Measurements from ENCODE around the gene B3GALT6. TPM values are rescaled to one million over a fixed set of nuclear protein-coding genes. Genes with fewer than 3 reads are reported as not detected.

B3GALT6 gene
- total RNA-seq, 1 experiment from 2014 or later, result 25.9 TPM

DNA sequence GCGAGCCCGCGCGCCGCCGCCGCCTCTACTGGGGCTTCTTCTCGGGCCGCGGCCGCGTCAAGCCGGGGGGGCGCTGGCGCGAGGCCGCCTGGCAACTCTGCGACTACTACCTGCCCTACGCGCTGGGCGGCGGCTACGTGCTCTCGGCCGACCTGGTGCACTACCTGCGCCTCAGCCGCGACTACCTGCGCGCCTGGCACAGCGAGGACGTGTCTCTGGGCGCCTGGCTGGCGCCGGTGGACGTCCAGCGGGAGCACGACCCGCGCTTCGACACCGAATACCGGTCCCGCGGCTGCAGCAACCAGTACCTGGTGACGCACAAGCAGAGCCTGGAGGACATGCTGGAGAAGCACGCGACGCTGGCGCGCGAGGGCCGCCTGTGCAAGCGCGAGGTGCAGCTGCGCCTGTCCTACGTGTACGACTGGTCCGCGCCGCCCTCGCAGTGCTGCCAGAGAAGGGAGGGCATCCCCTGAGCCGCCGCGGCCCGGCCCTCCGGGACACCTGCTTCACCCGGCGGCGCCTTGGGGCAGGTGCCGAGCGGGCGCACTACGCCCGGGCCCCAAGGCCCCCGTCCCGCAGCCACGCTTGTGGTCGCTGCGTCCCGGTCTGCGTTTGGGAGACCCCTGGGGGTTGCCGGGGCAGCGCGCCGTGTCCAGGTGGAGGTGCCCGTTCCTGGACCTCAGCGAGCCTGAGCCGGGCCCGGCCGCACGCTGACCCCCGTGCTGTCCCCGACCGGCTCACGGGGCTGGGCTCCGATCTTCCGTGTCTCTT lies 944 bp downstream of the B3GALT6 start:
- Mint-ChIP-seq H3K36me3 (ENCODE audit: insufficient read depth, unreplicated experiment) (peaks cover 55% of the 10 kb centered on the region), H3K4me3 (ENCODE audit: low read depth, unreplicated experiment) (peak overlapping the region; percentile 43), H3K9me3 (ENCODE audit: low read depth, unreplicated experiment) (no peaks in the 10 kb centered on the region), H3K4me1 (ENCODE audit: low read depth, unreplicated experiment) (peaks cover 16% of the 10 kb centered on the region), H3K27ac (ENCODE audit: unreplicated experiment) (peak overlapping the region; percentile 76), H3K27me3 (ENCODE audit: unreplicated experiment) (no peaks in the 10 kb centered on the region)
- CTCF ChIA-PET, result no interaction called here
- no peak for DNase-seq
- BruUV-seq (replicated peaks), result no TSS peak
- TF ChIP-seq, protein P1, sequence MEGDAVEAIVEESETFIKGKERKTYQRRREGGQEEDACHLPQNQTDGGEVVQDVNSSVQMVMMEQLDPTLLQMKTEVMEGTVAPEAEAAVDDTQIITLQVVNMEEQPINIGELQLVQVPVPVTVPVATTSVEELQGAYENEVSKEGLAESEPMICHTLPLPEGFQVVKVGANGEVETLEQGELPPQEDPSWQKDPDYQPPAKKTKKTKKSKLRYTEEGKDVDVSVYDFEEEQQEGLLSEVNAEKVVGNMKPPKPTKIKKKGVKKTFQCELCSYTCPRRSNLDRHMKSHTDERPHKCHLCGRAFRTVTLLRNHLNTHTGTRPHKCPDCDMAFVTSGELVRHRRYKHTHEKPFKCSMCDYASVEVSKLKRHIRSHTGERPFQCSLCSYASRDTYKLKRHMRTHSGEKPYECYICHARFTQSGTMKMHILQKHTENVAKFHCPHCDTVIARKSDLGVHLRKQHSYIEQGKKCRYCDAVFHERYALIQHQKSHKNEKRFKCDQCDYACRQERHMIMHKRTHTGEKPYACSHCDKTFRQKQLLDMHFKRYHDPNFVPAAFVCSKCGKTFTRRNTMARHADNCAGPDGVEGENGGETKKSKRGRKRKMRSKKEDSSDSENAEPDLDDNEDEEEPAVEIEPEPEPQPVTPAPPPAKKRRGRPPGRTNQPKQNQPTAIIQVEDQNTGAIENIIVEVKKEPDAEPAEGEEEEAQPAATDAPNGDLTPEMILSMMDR (IDR thresholded peaks at IDR 0.05; ENCODE audit: unreplicated experiment), result no peak
- intact Hi-C loops (cut with micrococcal nuclease; ENCODE audit: unreplicated experiment), result loop anchor here (10.0 kb wide), 1 partner anchor 68 kb away; no protein-coding TSS in a partner anchor

DNA sequence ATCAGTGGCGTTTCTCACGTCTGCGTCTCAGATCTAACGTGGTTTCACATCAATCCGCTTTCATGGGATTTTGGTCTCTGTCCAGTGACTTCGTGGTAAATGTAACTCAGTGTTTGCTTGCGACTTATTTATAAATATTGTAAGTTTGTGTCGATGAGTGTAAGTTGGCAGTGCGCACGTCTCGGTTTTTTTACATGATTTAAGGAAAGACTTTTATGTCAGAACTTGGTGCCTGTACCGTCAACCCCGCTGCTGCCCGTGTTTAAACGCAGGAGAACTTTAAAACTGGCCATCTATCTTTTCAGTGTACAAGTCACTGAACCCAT lies 1.5 kb downstream of the B3GALT6 start:
- no peaks in the 10 kb centered on the region for H3K9me3 Mint-ChIP-seq (ENCODE audit: low read depth, unreplicated experiment)
- DNase-seq, result no peak
- peak overlapping the region; percentile 36 for H3K4me3 Mint-ChIP-seq (ENCODE audit: low read depth, unreplicated experiment)
- BruUV-seq (replicated peaks), result no TSS peak
- TF ChIP-seq, protein P1 (IDR thresholded peaks at IDR 0.05; ENCODE audit: unreplicated experiment), result no peak
- CTCF ChIA-PET, result no interaction called here
- H3K4me1 Mint-ChIP-seq (ENCODE audit: low read depth, unreplicated experiment), result peaks cover 16% of the 10 kb centered on the region
- H3K27me3 Mint-ChIP-seq (ENCODE audit: unreplicated experiment), result no peaks in the 10 kb centered on the region
- H3K27ac Mint-ChIP-seq (ENCODE audit: unreplicated experiment), result peak overlapping the region; percentile 76
- peaks cover 61% of the 10 kb centered on the region for H3K36me3 Mint-ChIP-seq (ENCODE audit: insufficient read depth, unreplicated experiment)
- intact Hi-C loops (cut with micrococcal nuclease; ENCODE audit: unreplicated experiment), result loop anchor here (10.0 kb wide), 1 partner anchor 69 kb away; no protein-coding TSS in a partner anchor

DNA sequence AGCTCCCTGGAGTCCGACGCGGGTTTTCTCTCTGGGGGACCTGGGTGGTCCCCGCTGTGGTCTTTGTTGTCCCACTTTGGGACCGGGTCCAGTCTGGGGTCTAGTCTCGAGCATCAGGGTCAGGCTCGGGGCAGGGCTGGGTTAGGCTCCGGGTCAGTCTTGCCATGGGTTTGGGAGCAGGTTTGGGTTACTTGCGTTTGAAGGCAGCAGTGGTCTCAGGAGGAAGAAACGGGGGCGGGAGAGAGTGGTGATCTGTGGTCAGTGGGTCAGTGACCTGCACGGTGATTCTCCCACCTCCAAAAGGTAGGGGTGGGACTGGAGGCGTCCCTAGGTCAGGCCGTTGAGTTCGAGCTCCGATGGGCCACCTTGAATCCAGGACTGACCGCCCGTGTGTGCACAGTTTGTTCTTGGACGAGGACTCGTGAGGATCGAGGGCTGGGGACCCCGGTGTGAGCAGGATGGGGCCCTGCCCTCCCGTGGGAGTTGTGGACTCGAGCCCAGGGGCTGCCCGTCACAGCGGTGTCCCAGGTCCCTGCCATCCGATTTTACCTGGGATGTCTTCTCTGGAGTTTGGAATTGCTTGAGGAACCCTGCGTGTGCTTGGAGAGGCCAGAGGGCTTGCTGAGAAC lies 2.3 kb downstream of the B3GALT6 start:
- H3K4me3 Mint-ChIP-seq (ENCODE audit: low read depth, unreplicated experiment), result peak overlapping the region; percentile 36
- DNase-seq, result no peak
- peaks cover 68% of the 10 kb centered on the region for H3K36me3 Mint-ChIP-seq (ENCODE audit: insufficient read depth, unreplicated experiment)
- no peaks in the 10 kb centered on the region for H3K27me3 Mint-ChIP-seq (ENCODE audit: unreplicated experiment)
- H3K27ac Mint-ChIP-seq (ENCODE audit: unreplicated experiment), result peak overlapping the region; percentile 25
- intact Hi-C loops (cut with micrococcal nuclease; ENCODE audit: unreplicated experiment), result loop anchor here (10.0 kb wide), 1 partner anchor 69 kb away; no protein-coding TSS in a partner anchor
- no TSS peak for BruUV-seq (replicated peaks)
- H3K4me1 Mint-ChIP-seq (ENCODE audit: low read depth, unreplicated experiment), result peaks cover 15% of the 10 kb centered on the region
- CTCF ChIA-PET, result interaction anchor here (0.5 kb wide), 1 partner anchor 597 kb away, joined by 5 read pairs; no protein-coding TSS in a partner anchor
- no peaks in the 10 kb centered on the region for H3K9me3 Mint-ChIP-seq (ENCODE audit: low read depth, unreplicated experiment)
- TF ChIP-seq, protein P1 (IDR thresholded peaks at IDR 0.05; ENCODE audit: unreplicated experiment), result no peak

DNA sequence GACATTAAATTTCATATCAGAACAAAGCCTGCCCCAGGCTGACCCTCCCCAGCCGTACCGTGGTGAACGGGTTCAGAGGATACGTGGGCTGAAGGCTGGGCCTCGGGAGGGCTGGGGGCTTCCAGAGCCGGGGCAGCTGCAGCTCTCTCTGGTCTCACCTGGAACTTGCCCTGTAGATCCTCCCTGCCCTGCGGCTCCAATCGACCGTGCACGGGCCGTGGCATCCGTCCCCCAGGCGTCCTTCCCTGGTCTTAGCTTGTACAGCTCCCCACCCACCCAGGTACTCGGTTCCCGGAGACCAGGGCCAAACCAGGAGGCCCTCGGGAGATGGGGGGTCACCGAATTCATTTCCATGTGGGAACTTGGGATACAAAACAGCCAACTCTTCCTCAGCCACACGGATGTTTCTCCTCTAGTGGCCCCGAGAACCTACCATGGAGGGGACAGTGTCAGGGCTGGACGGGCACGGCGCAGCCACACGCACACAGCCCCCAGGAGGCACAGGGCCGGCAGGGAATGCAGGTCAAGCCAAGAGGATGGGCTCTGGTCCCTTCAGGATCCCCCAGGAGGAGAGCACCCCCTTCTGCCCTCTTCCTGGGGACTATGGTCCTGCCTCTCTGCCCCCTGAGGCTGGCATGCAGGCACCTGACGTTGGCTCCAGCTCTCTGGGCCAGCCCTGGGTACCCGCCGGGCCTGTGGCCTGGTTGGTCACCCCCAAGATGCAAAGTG lies 3.1 kb downstream of the B3GALT6 start:
- peak overlapping the region; percentile 25 for H3K27ac Mint-ChIP-seq (ENCODE audit: unreplicated experiment)
- DNase-seq, result no peak
- H3K4me3 Mint-ChIP-seq (ENCODE audit: low read depth, unreplicated experiment), result no peak overlapping the region
- TF ChIP-seq, protein P1 (IDR thresholded peaks at IDR 0.05; ENCODE audit: unreplicated experiment), result no peak
- peaks cover 8% of the 10 kb centered on the region for H3K4me1 Mint-ChIP-seq (ENCODE audit: low read depth, unreplicated experiment)
- intact Hi-C loops (cut with micrococcal nuclease; ENCODE audit: unreplicated experiment), result loop anchor here (10.0 kb wide), 1 partner anchor 70 kb away; no protein-coding TSS in a partner anchor
- no peaks in the 10 kb centered on the region for H3K9me3 Mint-ChIP-seq (ENCODE audit: low read depth, unreplicated experiment)
- no peaks in the 10 kb centered on the region for H3K27me3 Mint-ChIP-seq (ENCODE audit: unreplicated experiment)
- CTCF ChIA-PET, result interaction anchor here (0.5 kb wide), 1 partner anchor 596 kb away, joined by 5 read pairs; no protein-coding TSS in a partner anchor
- BruUV-seq (replicated peaks), result no TSS peak
- H3K36me3 Mint-ChIP-seq (ENCODE audit: insufficient read depth, unreplicated experiment), result peaks cover 73% of the 10 kb centered on the region
